IPS-18a (cell line): ENCODE data around the gene TPSAB1.
"Not testable (repeated sequence)": the region's sequence is repeated elsewhere in the genome, so short reads cannot be mapped to it uniquely, and the experiment has no call there.

Experiments
- H3K27ac ChIP-seq: one replicate; pipeline ENCODE4 v1.5.1; 2013; ENCODE audit warnings: low read length
- H3K27me3 ChIP-seq: one replicate; pipeline ENCODE4 v1.6.1; 2013; ENCODE audit warnings: mild to moderate bottlenecking, low read length; ENCODE audit not compliant: control insufficient read depth, insufficient read depth
- H3K36me3 ChIP-seq: one replicate; pipeline ENCODE4 v1.6.1; 2013; ENCODE audit warnings: low read depth, low read length; ENCODE audit not compliant: control insufficient read depth
- H3K4me1 ChIP-seq: one replicate; pipeline ENCODE4 v1.6.1; 2013; ENCODE audit warnings: low read depth, low read length; ENCODE audit not compliant: control insufficient read depth
- H3K4me3 ChIP-seq: one replicate; pipeline ENCODE4 v1.5.1; 2013; ENCODE audit warnings: low read length
- H3K9ac ChIP-seq: one replicate; pipeline ENCODE4 v1.6.1; 2013; ENCODE audit warnings: mild to moderate bottlenecking, low read length, moderate library complexity
- H3K9me3 ChIP-seq: one replicate; pipeline ENCODE4 v1.6.1; 2013; ENCODE audit warnings: low read depth, low read length; ENCODE audit not compliant: control insufficient read depth

Gene TPSAB1

GRCh38 chr16:1265090-1265630 lies 24.7 kb downstream of the TPSAB1 start:
- no peak overlapping the region for H3K4me3 ChIP-seq
- H3K27me3 ChIP-seq, result peaks cover 24% of the 10 kb centered on the region
- H3K9me3 ChIP-seq, result no peaks in the 10 kb centered on the region
- H3K27ac ChIP-seq, result no peak overlapping the region
- no peaks in the 10 kb centered on the region for H3K4me1 ChIP-seq
- H3K36me3 ChIP-seq, result no peaks in the 10 kb centered on the region
- no peak overlapping the region for H3K9ac ChIP-seq

GRCh38 chr16:1265826-1266225 lies 25.3 kb downstream of the TPSAB1 start:
- Histone ChIP-seq H3K27me3 (peaks cover 17% of the 10 kb centered on the region), H3K4me1 (no peaks in the 10 kb centered on the region), H3K9me3 (no peaks in the 10 kb centered on the region), H3K4me3 (no peak overlapping the region), H3K27ac (no peak overlapping the region), H3K36me3 (no peaks in the 10 kb centered on the region), H3K9ac (no peak overlapping the region)

GRCh38 chr16:1269418-1269817 lies 28.9 kb downstream of the TPSAB1 start:
- H3K36me3 ChIP-seq, H3K9me3 ChIP-seq, H3K4me3 ChIP-seq, H3K4me1 ChIP-seq, H3K27ac ChIP-seq, H3K27me3 ChIP-seq, H3K9ac ChIP-seq: not testable (repeated sequence)

GRCh38 chr16:1271380-1271723 lies 30.8 kb downstream of the TPSAB1 start:
- Histone ChIP-seq H3K4me1 (no peaks in the 10 kb centered on the region), H3K9me3 (no peaks in the 10 kb centered on the region), H3K36me3 (no peaks in the 10 kb centered on the region), H3K4me3 (no peak overlapping the region), H3K27ac (no peak overlapping the region), H3K27me3 (peaks cover 5% of the 10 kb centered on the region), H3K9ac (no peak overlapping the region)

- H3K4me3 ChIP-seq, H3K36me3 ChIP-seq, H3K4me1 ChIP-seq, H3K27ac ChIP-seq, H3K9me3 ChIP-seq, H3K9ac ChIP-seq, H3K27me3 ChIP-seq: not testable (repeated sequence)
These were observed 31.4 kb downstream of the TPSAB1 start for GRCh38 chr16:1271724-1272413.

GRCh38 chr16:1272453-1273198 lies 32.1 kb downstream of the TPSAB1 start:
- Histone ChIP-seq H3K9me3 (no peaks in the 10 kb centered on the region), H3K9ac (no peak overlapping the region), H3K36me3 (no peaks in the 10 kb centered on the region), H3K4me3 (no peak overlapping the region), H3K27me3 (peaks cover 5% of the 10 kb centered on the region), H3K4me1 (no peaks in the 10 kb centered on the region), H3K27ac (no peak overlapping the region)

GRCh38 chr16:1273816-1274215 lies 33.3 kb downstream of the TPSAB1 start:
- Histone ChIP-seq H3K27ac (no peak overlapping the region), H3K9ac (no peak overlapping the region), H3K4me1 (peaks cover 5% of the 10 kb centered on the region), H3K27me3 (peaks cover 5% of the 10 kb centered on the region), H3K4me3 (no peak overlapping the region), H3K36me3 (no peaks in the 10 kb centered on the region), H3K9me3 (no peaks in the 10 kb centered on the region)

GRCh38 chr16:1274767-1275166 lies 34.3 kb downstream of the TPSAB1 start:
- Histone ChIP-seq H3K9ac (no peak overlapping the region), H3K27ac (no peak overlapping the region), H3K36me3 (no peaks in the 10 kb centered on the region), H3K9me3 (no peaks in the 10 kb centered on the region), H3K4me3 (no peak overlapping the region), H3K27me3 (peaks cover 5% of the 10 kb centered on the region), H3K4me1 (peaks cover 5% of the 10 kb centered on the region)

GRCh38 chr16:1275791-1276579 lies 35.5 kb downstream of the TPSAB1 start:
- H3K36me3 ChIP-seq, result no peaks in the 10 kb centered on the region
- no peak overlapping the region for H3K4me3 ChIP-seq
- H3K27ac ChIP-seq, result no peak overlapping the region
- no peaks in the 10 kb centered on the region for H3K9me3 ChIP-seq
- H3K27me3 ChIP-seq, result peaks cover 5% of the 10 kb centered on the region
- peaks cover 5% of the 10 kb centered on the region for H3K4me1 ChIP-seq
- no peak overlapping the region for H3K9ac ChIP-seq

GRCh38 chr16:1276580-1276878 lies 36.0 kb downstream of the TPSAB1 start:
- Histone ChIP-seq H3K9ac (no peak overlapping the region), H3K9me3 (no peaks in the 10 kb centered on the region), H3K4me3 (no peak overlapping the region), H3K36me3 (no peaks in the 10 kb centered on the region), H3K27me3 (peaks cover 5% of the 10 kb centered on the region), H3K4me1 (peaks cover 5% of the 10 kb centered on the region), H3K27ac (no peak overlapping the region)

GRCh38 chr16:1277151-1277598 lies 36.7 kb downstream of the TPSAB1 start:
- Histone ChIP-seq H3K27ac (no peak overlapping the region), H3K27me3 (peaks cover 5% of the 10 kb centered on the region), H3K4me1 (peaks cover 5% of the 10 kb centered on the region), H3K9me3 (no peaks in the 10 kb centered on the region), H3K36me3 (no peaks in the 10 kb centered on the region), H3K9ac (no peak overlapping the region), H3K4me3 (no peak overlapping the region)
